GM12892 (cell line): Measurements from ENCODE around the gene CRTC1.

ENCODE experiments used
- POLR2A ChIP-seq: IDR thresholded peaks from 2 replicates; pipeline ENCODE4 v1.6.1; 2011; ENCODE audit warnings: low read depth, low read length, control low read depth
- POLR2AphosphoS5 ChIP-seq: IDR thresholded peaks from 2 replicates; pipeline ENCODE4 v1.6.1; 2011; ENCODE audit warnings: low read depth, low read length, control low read depth

GRCh38 chr19:18650468-18651041 is 32.9 kb upstream of the CRTC1 start:
- TF ChIP-seq POLR2A (no peak), POLR2AphosphoS5 (no peak)
